K562 (cell line): ENCODE data around the gene SLC17A9. TPM values are rescaled to one million over a fixed set of nuclear protein-coding genes. Genes with fewer than 3 reads are reported as not detected.

Experiments used
- ATAC-seq: fragments of 200-7000 bp; cut with Tn5 transposase; 3 replicates; pipeline ENCODE4 v1.9.1; 2020; ENCODE audit warnings: moderate library complexity
- BruUV-seq: library from RNA; stranded (reverse); fragments of 400-500 nt; replicated peaks from 2 replicates; lab custom pipeline; 2021; lab: Mats Ljungman, UMichigan
- CTCF ChIA-PET: fragments of 300-600 bp; formaldehyde crosslinking; extraction: SDS; loops from one replicate; lab custom pipeline; 2021; ENCODE audit warnings: low intra/inter-chr PET ratio; lab: Yijun Ruan, JAX
- POLR2A ChIA-PET: fragments of 300-600, 350-650 bp; sonication (Branson Sonifier 250); formaldehyde crosslinking; extraction: SDS; loops from one replicate; lab custom pipeline; 2021; ENCODE audit warnings: antibody characterized with exemption, inconsistent platforms; lab: Yijun Ruan, JAX
- DNase-seq, 4 experiments: peaks; one replicate each; pipeline versions ENCODE4 v3.0.0 to v3.0.0-alpha.2; 2011 to 2018; ENCODE audit warnings: low spot score in 3 of 4, mixed read lengths in 3 of 4; ENCODE audit errors: extremely low read depth in 1 of 4
- FAIRE-seq: peaks from 2 replicates; lab custom pipeline; 2011; peaks lifted over from hg19 to GRCh38; lab: Jason Lieb, UNC
- H2AFZ ChIP-seq: 2 replicates; pipeline ENCODE4 v1.6.0; 2011; ENCODE audit warnings: low read depth, low read length, control low read depth, inconsistent platforms
- H3K27ac ChIP-seq: fragments of 200-600 bp; 3 replicates; pipeline ENCODE4 v1.8.0; 2011; ENCODE audit warnings: low read depth, mild to moderate bottlenecking, control low read depth, inconsistent platforms, low read length, moderate library complexity, mixed read lengths; ENCODE audit errors: extremely low read depth
- H3K27me3 ChIP-seq, 2 experiments: fragments of 300-600 bp in 1 of 2; 2 replicates in 1 of 2; 3 replicates in 1 of 2; pipeline versions ENCODE4 v1.6.0 to v1.8.0; 2011; ENCODE audit warnings: inconsistent platforms in 2 of 2, low read length in 2 of 2, mild to moderate bottlenecking in 1 of 2, mixed read lengths in 1 of 2, moderate library complexity in 1 of 2; ENCODE audit not compliant: control insufficient read depth in 2 of 2, insufficient read depth in 2 of 2
- H3K36me3 ChIP-seq: fragments of 300-600 bp; 3 replicates; pipeline ENCODE4 v1.8.0; 2011; ENCODE audit warnings: mild to moderate bottlenecking, low read length, inconsistent platforms; ENCODE audit not compliant: control insufficient read depth, insufficient read depth
- H3K4me1 ChIP-seq, 2 experiments: fragments of 200-600 bp in 1 of 2; replicated peaks in 1 of 2; 2 replicates in 1 of 2; 3 replicates in 1 of 2; pipeline versions ENCODE4 v1.5.1 to v1.8.0; 2011; ENCODE audit warnings: inconsistent platforms in 2 of 2, low read length in 2 of 2, mild to moderate bottlenecking in 1 of 2, mixed read lengths in 1 of 2, moderate library complexity in 1 of 2; ENCODE audit not compliant: control insufficient read depth in 2 of 2, insufficient read depth in 2 of 2
- H3K4me2 ChIP-seq: 2 replicates; pipeline ENCODE4 v1.6.1; 2011; ENCODE audit warnings: low read length, control low read depth, inconsistent platforms, mixed read lengths; ENCODE audit not compliant: insufficient read depth
- H3K4me3 ChIP-seq: fragments of 200-600 bp; sonication (generic), shearing (Covaris generic); 2 replicates; pipeline ENCODE4 v1.5.1; 2016; ENCODE audit warnings: control low read depth, inconsistent platforms
- H3K79me2 ChIP-seq: fragments of 200-600 bp; 3 replicates; pipeline ENCODE4 v1.8.0; 2011; ENCODE audit warnings: low read length, inconsistent platforms; ENCODE audit not compliant: control insufficient read depth, insufficient read depth
- H3K9ac ChIP-seq, 2 experiments: 2 replicates each; pipeline versions ENCODE4 v1.6.0 to v1.6.1; 2011; ENCODE audit warnings: low read depth in 2 of 2, low read length in 2 of 2, control low read depth in 1 of 2, inconsistent platforms in 1 of 2, mild to moderate bottlenecking in 1 of 2, mixed read lengths in 1 of 2; ENCODE audit not compliant: insufficient read depth in 1 of 2
- H3K9me1 ChIP-seq: one replicate; pipeline ENCODE4 v1.6.0; 2011; ENCODE audit warnings: inconsistent platforms, mild to moderate bottlenecking, low read length, moderate library complexity; ENCODE audit not compliant: control insufficient read depth, insufficient read depth
- H3K9me3 ChIP-seq: replicated peaks from 2 replicates; pipeline ENCODE4 v1.5.1; 2011; ENCODE audit warnings: low read depth, low read length, inconsistent platforms; ENCODE audit not compliant: control insufficient read depth, insufficient read depth
- H4K20me1 ChIP-seq: replicated peaks from 2 replicates; pipeline ENCODE4 v1.6.1; 2011; ENCODE audit warnings: low read length, inconsistent platforms, mixed read lengths; ENCODE audit not compliant: control insufficient read depth, insufficient read depth
- CBX1 ChIP-seq: sonication (generic); IDR thresholded peaks from 2 replicates; pipeline ENCODE4 v1.6.1; 2016; ENCODE audit warnings: antibody characterized with exemption, low read depth, mild to moderate bottlenecking
- CBX3 ChIP-seq, 2 experiments: IDR thresholded peaks; 1 replicate in 1 of 2; 2 replicates in 1 of 2; pipeline ENCODE4 v1.6.1; 2012; ENCODE audit warnings: inconsistent platforms in 2 of 2, low read length in 2 of 2, borderline replicate concordance in 1 of 2, control low read depth in 1 of 2
- DACH1 ChIP-seq: fragments of 450-650 bp; IDR thresholded peaks from 2 replicates; pipeline ENCODE4 v1.6.1; 2018; ENCODE audit not compliant: partially characterized antibody
- ESRRB ChIP-seq: fragments of 250-450 bp; sonication (Bioruptor Pico); IDR thresholded peaks from 2 replicates; pipeline ENCODE4 v1.5.0; 2020; ENCODE audit warnings: mild to moderate bottlenecking, moderate library complexity, borderline replicate concordance
- MXD1 ChIP-seq: fragments of 250-450 bp; sonication (Bioruptor Pico); IDR thresholded peaks from 2 replicates; pipeline ENCODE4 v1.8.0; 2021; ENCODE audit warnings: borderline replicate concordance, mild to moderate bottlenecking, moderate library complexity; ENCODE audit not compliant: poor library complexity, severe bottlenecking
- NR3C1 ChIP-seq: sonication (generic); formaldehyde crosslinking; IDR thresholded peaks from 2 replicates; pipeline ENCODE4 v1.8.1; 2022; ENCODE audit warnings: missing genetic modification reagents
- ZEB2 ChIP-seq: fragments of 450-650 bp; IDR thresholded peaks from 2 replicates; pipeline ENCODE4 v1.6.1; 2016
- ZNF175 ChIP-seq: fragments of 200-800 bp; sonication (Bioruptor generic); IDR thresholded peaks from 2 replicates; pipeline ENCODE4 v1.6.1; 2016; ENCODE audit warnings: low read depth, mild to moderate bottlenecking, missing genetic modification characterization, missing compliant biosample characterization
- ZNF212 ChIP-seq: fragments of 450-650 bp; formaldehyde crosslinking; IDR thresholded peaks from 2 replicates; pipeline ENCODE4 v1.4.0; 2020; ENCODE audit warnings: mild to moderate bottlenecking
- ZNF263 ChIP-seq: sonication (generic); formaldehyde crosslinking; IDR thresholded peaks from 2 replicates; pipeline ENCODE4 v1.8.0; 2022; ENCODE audit warnings: mild to moderate bottlenecking, missing genetic modification reagents, borderline replicate concordance
- ZNF398 ChIP-seq: fragments of 250-450 bp; sonication (Bioruptor Pico); IDR thresholded peaks from 2 replicates; pipeline ENCODE4 v1.8.0; 2021; ENCODE audit warnings: moderate library complexity, mild to moderate bottlenecking, inconsistent platforms
- WGBS: fragments of 100-300 bp; shearing (Covaris generic); methylation state at CpG from one replicate; pipeline ENCODE4 v1.1.6; 2016; ENCODE audit warnings: low coverage, mixed read lengths; ENCODE audit not compliant: insufficient coverage; ENCODE audit errors: missing lambda C conversion rate; 5-methylcytosine and 5-hydroxymethylcytosine counted together
- in situ Hi-C: fragments of 300-500 bp; cut with MboI; formaldehyde crosslinking; loops from 4 replicates; pipeline ENCODE4 v1.15.0; 2018; ENCODE audit warnings: inconsistent platforms, mixed read lengths
- intact Hi-C: fragments of 100-400 bp; cut with micrococcal nuclease; formaldehyde crosslinking; loops from 2 replicates; pipeline ENCODE4 v1.14.2; 2022
- polyA plus RNA-seq, 8 experiments: library from polyadenylated mRNA; depleted of rRNA in 4 of 8; stranded (reverse) in 5 of 8; unstranded in 3 of 8; fragments of >200 nt; fragmentation: Nextera tagmentation in 2 of 8; fragmentation: Illumina TruSeq in 1 of 8; extraction: Ambion mirVana in 2 of 8; extraction: Trizol in 1 of 8; gene quantifications; 2 replicates each; pipeline versions ENCODE4 v1.2.1 to v1.2.3, GENCODE V29; 2011 to 2014; ENCODE audit warnings: inconsistent platforms in 1 of 8, missing spikeins in 1 of 8
- total RNA-seq, 7 experiments: library from RNA; depleted of rRNA in 6 of 7; stranded (reverse); fragments of >200 nt in 6 of 7; fragmentation: Illumina TruSeq in 2 of 7; extraction: Trizol in 2 of 7; gene quantifications; 2 replicates each; pipeline versions ENCODE4 v1.2.1 to v1.2.3, GENCODE V29; 2011 to 2021; ENCODE audit warnings: low replicate concordance in 1 of 7

Gene SLC17A9
- total and polyA plus RNA-seq, 9 of the 15 experiments (the other 6 are each of a cell fraction or from before 2014, with no cell fraction given), result 0.04 to 0.31 TPM; not detected in 7

GRCh38 chr20:62949962-62950361 is 2.5 kb upstream of the SLC17A9 start:
- no peak for DNase-seq
- in situ Hi-C loops, result no loop called here
- no peak overlapping the region for H3K9ac ChIP-seq
- TF ChIP-seq NR3C1 (CRISPR knock-in tag) (no peak), CBX3 (IDR thresholded peaks at IDR 0.05; ENCODE audit: borderline replicate concordance in 1 of 2, low read length in 2 of 2) (no peak), ZNF175 (no peak), DACH1 (no peak), ZNF263 (CRISPR knock-in tag) (no peak), ZNF398 (CRISPR knock-in tag) (no peak), CBX1 (no peak), ZEB2 (no peak), ESRRB (CRISPR knock-in tag) (no peak), MXD1 (CRISPR knock-in tag) (no peak), ZNF212 (CRISPR knock-in tag) (no peak)
- TF ChIP-seq, all 486 proteins: peak for 0
- Histone ChIP-seq H3K27me3 (0 out of 5 replicates have a peak, but pooled peaks cover 0 to 5% of the 10 kb centered on the region in 2 experiments), H3K9me3 (peaks cover 7% of the 10 kb centered on the region), H3K4me3 (no peak overlapping the region), H3K9me1 (no peaks in the 10 kb centered on the region), H4K20me1 (no peaks in the 10 kb centered on the region), H3K4me1 (peaks cover 3 to 22% of the 10 kb centered on the region in 2 experiments; a peak in 3 of 5 replicates), H3K36me3 (peaks cover 39% of the 10 kb centered on the region), H3K79me2 (no peaks in the 10 kb centered on the region), H2AFZ (no peak overlapping the region), H3K27ac (no peak overlapping the region), H3K4me2 (no peak overlapping the region)
- FAIRE-seq (no peak), ATAC-seq (no peak)
- intact Hi-C loops, result no loop called here
- 88% methylated on average over 12 of the region's 12 CpGs for WGBS
- no TSS peak for BruUV-seq
- ChIA-PET POLR2A (interaction anchor here (4.5 kb wide), 1 partner anchor 13 kb away, joined by 41 read pairs; the partner anchor contains the start of gene GID8), CTCF (no interaction called here)
